ENCODE data around the gene MAN2B1. TPM values are rescaled to one million over a fixed set of nuclear protein-coding genes. Genes with fewer than 3 reads are reported as not detected.

The MAN2B1 gene
- total and polyA plus RNA-seq, 2 of the 13 experiments (the other 11 are each of a cell fraction or from before 2014, with no cell fraction given): 23.6 to 23.8 TPM

DNA sequence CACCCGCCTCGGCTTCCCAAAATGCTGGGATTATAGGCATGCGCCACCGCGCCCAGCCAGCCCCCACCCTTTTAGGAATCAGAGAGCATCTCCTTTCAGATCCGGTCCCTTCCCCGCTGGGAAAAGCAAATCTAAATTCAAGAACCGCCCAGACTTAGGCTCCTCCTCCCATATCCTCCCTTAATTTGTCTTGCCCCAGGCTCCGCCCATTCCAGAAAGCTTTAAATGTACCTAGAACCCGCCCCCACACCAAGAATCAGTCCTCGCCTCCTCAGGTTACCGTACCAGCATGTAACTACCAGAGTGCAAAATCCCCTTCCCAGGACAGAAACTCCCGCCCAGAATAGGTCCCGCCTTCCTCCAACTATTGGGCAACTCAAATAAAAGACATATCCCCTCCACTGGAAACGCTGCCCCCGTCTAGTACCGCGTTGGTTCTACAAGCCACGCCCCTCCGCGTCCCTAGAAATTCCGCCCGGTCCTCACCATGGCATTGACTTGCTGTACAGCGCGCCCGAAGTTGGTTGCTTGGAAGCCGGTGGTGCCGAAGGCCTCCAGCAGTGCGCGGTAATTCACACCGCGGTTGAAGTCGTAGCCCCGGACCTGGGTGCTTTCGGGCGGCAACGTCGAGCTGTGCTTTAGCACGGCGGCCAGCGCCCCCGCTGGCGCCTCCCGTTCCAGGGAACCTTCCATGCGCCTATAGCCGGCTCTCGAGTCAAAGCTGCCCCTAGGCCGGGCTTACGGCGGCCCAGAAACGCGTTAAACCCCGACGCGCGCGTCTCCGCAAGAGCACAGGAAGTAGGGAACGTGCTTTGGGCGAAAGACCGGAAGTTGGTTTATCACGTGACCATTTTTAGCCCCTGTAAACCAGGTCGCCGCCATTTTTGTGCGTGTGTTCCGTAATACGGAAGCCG, 14.8 kb upstream of the MAN2B1 start, which contains the start of gene DHPS (continued):
- TF ChIP-seq THAP9 (CRISPR knock-in tag; IDR thresholded peaks at IDR 0.05; ENCODE audit: borderline replicate concordance) (peak; percentile 93), ZNF563 (CRISPR knock-in tag; IDR thresholded peaks at IDR 0.05) (no peak), KLF12 (CRISPR knock-in tag; IDR thresholded peaks at IDR 0.05; ENCODE audit: borderline replicate concordance) (0 out of 2 replicates have a peak, but pooled peaks have one; percentile 39), ZNF747 (CRISPR knock-in tag; IDR thresholded peaks at IDR 0.05; ENCODE audit: borderline replicate concordance) (peak; percentile 82; the same call in 1 of the 2 replicates), ZNF800 (CRISPR knock-in tag; IDR thresholded peaks at IDR 0.05) (peak; percentile 50; the same call in 1 of the 2 replicates), FIP1L1 (IDR thresholded peaks at IDR 0.05; ENCODE audit: borderline replicate concordance, insufficient read depth, low read depth, low read length) (0 out of 2 replicates have a peak, but pooled peaks have one; percentile 64), GATAD2A (CRISPR knock-in tag; IDR thresholded peaks at IDR 0.05) (0 out of 2 replicates have a peak, but pooled peaks have one; percentile 23), RBM39 (IDR thresholded peaks at IDR 0.05; ENCODE audit: low read depth, low read length, poor library complexity, severe bottlenecking) (peak; percentile 78), ZNF567 (CRISPR knock-in tag; IDR thresholded peaks at IDR 0.05; ENCODE audit: borderline replicate concordance) (no peak), SP4 (CRISPR knock-in tag; IDR thresholded peaks at IDR 0.05) (peak; percentile 52; the same call in 1 of the 2 replicates), E2F1 (CRISPR knock-in tag; IDR thresholded peaks at IDR 0.05) (peak; percentile 79), BRF2 (CRISPR knock-in tag; IDR thresholded peaks at IDR 0.05) (0 out of 2 replicates have a peak, but pooled peaks have one; percentile 59)

Data from HepG2 (cell line).